Stimulated activated memory B cell treated with anti-CD40 and anti-IgM and Interleukin-4, amounts not matched to agents 10 μg/mL and 1 μg/mL and 100 μg/mL, for 72 hours (primary cell): ENCODE results near the gene FAM210B.
A peak's percentile ranks its signal among the peaks of the same experiment; 100 is the strongest.
"Not testable (repeated sequence)": the region's sequence is repeated elsewhere in the genome, so short reads cannot be mapped to it uniquely, and the experiment has no call there.

ENCODE experiments used
- ATAC-seq: fragments of 150-1000 bp; cut with Tn5 transposase; 2 replicates; pipeline ENCODE4 v1.10.0; 2021
- H3K27ac Mint-ChIP-seq: one replicate; pipeline ENCODE4 v1.8.0; 2022; ENCODE audit warnings: mild to moderate bottlenecking, mixed read lengths
- H3K27me3 Mint-ChIP-seq: one replicate; pipeline ENCODE4 v1.8.0; 2022; ENCODE audit warnings: mixed read lengths
- H3K36me3 Mint-ChIP-seq: one replicate; pipeline ENCODE4 v1.8.0; 2022; ENCODE audit warnings: mixed read lengths
- H3K4me1 Mint-ChIP-seq: one replicate; pipeline ENCODE4 v1.8.0; 2022; ENCODE audit warnings: mixed read lengths
- H3K4me3 Mint-ChIP-seq: one replicate; pipeline ENCODE4 v1.8.0; 2022; ENCODE audit warnings: mild to moderate bottlenecking, moderate library complexity, mixed read lengths
- H3K9me3 Mint-ChIP-seq: one replicate; pipeline ENCODE4 v1.8.0; 2022; ENCODE audit warnings: mixed read lengths

FAM210B gene

DNA sequence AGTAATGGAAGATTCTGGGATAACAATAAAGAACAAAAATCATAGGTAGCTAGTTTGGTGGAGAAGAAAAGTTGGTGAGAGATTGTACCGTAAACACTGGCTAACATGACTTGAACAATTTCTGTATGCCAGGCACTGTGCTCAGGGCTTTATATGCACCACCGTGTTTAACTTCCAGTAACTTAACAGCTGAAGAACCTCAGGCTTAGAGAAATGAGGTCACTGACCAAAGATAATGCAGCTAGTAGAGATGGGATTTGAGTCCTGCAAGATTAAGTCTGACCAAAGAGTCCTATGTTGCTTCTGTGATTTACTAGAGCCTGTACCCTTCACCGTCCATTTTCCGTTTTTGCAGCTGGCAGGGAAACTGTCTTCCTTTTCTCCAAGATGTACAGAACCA is 36.4 kb downstream of the FAM210B start:
- Mint-ChIP-seq H3K4me3 (no peak overlapping the region), H3K36me3 (peaks cover 42% of the 10 kb centered on the region), H3K4me1 (peaks cover 12% of the 10 kb centered on the region), H3K27ac (no peak overlapping the region), H3K27me3 (no peaks in the 10 kb centered on the region), H3K9me3 (no peaks in the 10 kb centered on the region)
- ATAC-seq, result no peak

DNA sequence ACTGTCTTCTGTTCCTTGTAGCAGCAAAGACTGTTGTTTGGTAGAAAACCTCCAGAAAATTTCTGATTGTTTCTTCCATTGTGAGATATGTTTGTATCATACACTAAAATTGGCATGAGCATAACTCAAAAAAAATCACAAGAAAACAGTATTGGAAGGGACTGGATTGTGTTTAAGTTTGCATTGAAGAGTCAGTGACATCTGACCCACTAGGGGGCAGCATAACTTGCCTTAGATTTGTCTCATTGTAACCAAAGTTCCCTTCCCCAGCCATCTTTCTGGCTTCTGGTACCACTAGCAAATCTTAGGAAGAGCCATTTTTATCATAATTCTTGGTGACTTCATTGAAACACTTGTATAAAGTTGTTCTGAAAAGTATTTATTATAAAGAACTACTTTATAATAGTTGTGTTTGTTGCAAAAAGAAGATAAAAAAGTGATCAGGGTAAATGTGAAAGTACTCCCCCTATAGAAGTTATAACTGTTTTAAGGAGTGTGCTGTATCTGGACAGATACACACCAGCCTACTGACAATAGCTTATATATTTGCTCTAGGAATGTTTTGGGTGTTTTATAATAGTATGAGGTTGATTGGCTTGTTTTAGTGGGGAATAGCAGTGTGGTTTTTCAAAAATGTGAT is 41.3 kb downstream of the FAM210B start:
- Mint-ChIP-seq H3K27ac (no peak overlapping the region), H3K36me3 (peaks cover 64% of the 10 kb centered on the region), H3K9me3 (no peaks in the 10 kb centered on the region), H3K27me3 (no peaks in the 10 kb centered on the region), H3K4me1 (peaks cover 5% of the 10 kb centered on the region), H3K4me3 (no peak overlapping the region)
- ATAC-seq, result no peak

- no peak for ATAC-seq
- H3K4me1 Mint-ChIP-seq, result peaks cover 17% of the 10 kb centered on the region
- H3K36me3 Mint-ChIP-seq, result peaks cover 68% of the 10 kb centered on the region
- no peaks in the 10 kb centered on the region for H3K27me3 Mint-ChIP-seq
- H3K27ac Mint-ChIP-seq, result no peak overlapping the region
- H3K9me3 Mint-ChIP-seq, result no peaks in the 10 kb centered on the region
- H3K4me3 Mint-ChIP-seq, result no peak overlapping the region
Measured at GRCh38 chr20:56403465-56403864, 44.7 kb downstream of the FAM210B start.

DNA sequence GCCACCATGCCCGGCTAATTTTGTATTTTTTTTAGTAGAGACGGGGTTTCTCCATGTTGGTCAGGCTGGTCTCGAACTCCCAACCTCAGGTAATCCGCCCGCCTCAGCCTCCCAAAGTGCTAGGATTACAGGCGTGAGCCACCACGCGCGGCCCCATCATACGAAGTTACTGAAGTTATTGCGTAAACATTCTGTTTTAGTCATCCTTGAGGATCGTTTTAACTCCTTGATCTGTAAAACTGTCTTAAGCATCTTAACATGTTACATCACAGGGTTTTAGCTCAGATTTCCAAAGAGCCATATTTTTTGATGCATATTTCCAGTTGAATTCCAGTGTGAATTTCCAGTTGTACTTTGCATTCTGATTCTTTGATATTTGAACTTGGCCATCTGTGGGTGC is 46.6 kb downstream of the FAM210B start:
- not testable (repeated sequence) for H3K27me3 Mint-ChIP-seq, H3K9me3 Mint-ChIP-seq, ATAC-seq, H3K4me3 Mint-ChIP-seq, H3K27ac Mint-ChIP-seq
- H3K36me3 Mint-ChIP-seq, result peaks cover 67% of the 10 kb centered on the region
- H3K4me1 Mint-ChIP-seq, result peaks cover 12% of the 10 kb centered on the region

- no peaks in the 10 kb centered on the region for H3K9me3 Mint-ChIP-seq
- H3K36me3 Mint-ChIP-seq, result peaks cover 63% of the 10 kb centered on the region
- H3K4me1 Mint-ChIP-seq, result peaks cover 19% of the 10 kb centered on the region
- no peak overlapping the region for H3K4me3 Mint-ChIP-seq
- no peak for ATAC-seq
- H3K27ac Mint-ChIP-seq, result no peak overlapping the region
- H3K27me3 Mint-ChIP-seq, result no peaks in the 10 kb centered on the region
Measured at GRCh38 chr20:56406910-56407309, 48.1 kb downstream of the FAM210B start.

- Mint-ChIP-seq H3K27ac (no peak overlapping the region), H3K36me3 (peaks cover 58% of the 10 kb centered on the region), H3K4me3 (no peak overlapping the region), H3K4me1 (peaks cover 26% of the 10 kb centered on the region), H3K9me3 (no peaks in the 10 kb centered on the region), H3K27me3 (no peaks in the 10 kb centered on the region)
- no peak for ATAC-seq
Measured at GRCh38 chr20:56409521-56409920, 50.7 kb downstream of the FAM210B start.

- peaks cover 57% of the 10 kb centered on the region for H3K36me3 Mint-ChIP-seq
- H3K27ac Mint-ChIP-seq, result no peak overlapping the region
- H3K4me3 Mint-ChIP-seq, result no peak overlapping the region
- H3K27me3 Mint-ChIP-seq, result no peaks in the 10 kb centered on the region
- ATAC-seq, result no peak
- H3K4me1 Mint-ChIP-seq, result peaks cover 26% of the 10 kb centered on the region
- H3K9me3 Mint-ChIP-seq, result no peaks in the 10 kb centered on the region
Measured at GRCh38 chr20:56409956-56410355, 51.2 kb downstream of the FAM210B start.

DNA sequence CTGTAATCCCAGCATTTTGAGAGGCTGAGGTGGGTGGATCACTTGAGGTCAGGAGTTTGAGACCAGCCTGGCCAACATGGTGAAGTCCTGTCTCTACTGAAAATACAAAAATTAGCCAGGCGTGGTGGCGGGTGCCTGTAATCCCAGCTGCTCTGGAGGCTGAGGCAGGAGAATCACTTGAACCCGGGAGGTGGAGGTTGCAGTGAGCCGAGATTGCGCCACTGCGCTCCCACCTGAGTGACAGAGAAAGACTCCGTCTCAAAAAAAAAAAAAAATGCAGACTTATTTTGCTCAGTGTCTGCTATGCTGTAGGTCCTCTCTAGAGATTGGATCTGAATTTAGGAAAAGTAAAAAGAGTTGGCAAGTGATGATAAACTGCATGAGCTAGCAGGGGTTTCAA is 52.5 kb downstream of the FAM210B start:
- not testable (repeated sequence) for H3K27me3 Mint-ChIP-seq
- H3K4me1 Mint-ChIP-seq, result peaks cover 18% of the 10 kb centered on the region

GRCh38 chr20:56411759-56412472 is 53.1 kb downstream of the FAM210B start, which contains the start of gene CASS4:
TSS of gene CASS4 (plus strand) at chr20:56412260. CDS start at chr20:56412459, 199 bp downstream.
- Mint-ChIP-seq H3K9me3 (no peaks in the 10 kb centered on the region), H3K27me3 (no peaks in the 10 kb centered on the region), H3K4me3 (peak within 1 kb of the TSS; percentile 27), H3K36me3 (peaks cover 39% of the 10 kb centered on the region), H3K27ac (peak within 1 kb of the TSS; percentile 66), H3K4me1 (peaks cover 14% of the 10 kb centered on the region)
- peak; percentile 83 for ATAC-seq

More for the DNA sequence above, 52.5 kb downstream of the FAM210B start:
- H3K4me3 Mint-ChIP-seq, result peak overlapping the region; percentile 27
- H3K36me3 Mint-ChIP-seq, result peaks cover 45% of the 10 kb centered on the region
- peak overlapping the region; percentile 66 for H3K27ac Mint-ChIP-seq
- not testable (repeated sequence) for ATAC-seq, H3K9me3 Mint-ChIP-seq

GRCh38 chr20:56412473-56412790 is 53.7 kb downstream of the FAM210B start:
- ATAC-seq, result no peak
- Mint-ChIP-seq H3K4me1 (peaks cover 14% of the 10 kb centered on the region), H3K27ac (peak overlapping the region; percentile 66), H3K9me3 (no peaks in the 10 kb centered on the region), H3K36me3 (peaks cover 39% of the 10 kb centered on the region), H3K27me3 (no peaks in the 10 kb centered on the region), H3K4me3 (peak overlapping the region; percentile 27)

- Mint-ChIP-seq H3K27ac (peak overlapping the region; percentile 66), H3K9me3 (no peaks in the 10 kb centered on the region), H3K27me3 (no peaks in the 10 kb centered on the region), H3K36me3 (peaks cover 39% of the 10 kb centered on the region), H3K4me1 (peaks cover 14% of the 10 kb centered on the region), H3K4me3 (no peak overlapping the region)
- ATAC-seq, result no peak
Measured at GRCh38 chr20:56412949-56413348, 54.2 kb downstream of the FAM210B start.

DNA sequence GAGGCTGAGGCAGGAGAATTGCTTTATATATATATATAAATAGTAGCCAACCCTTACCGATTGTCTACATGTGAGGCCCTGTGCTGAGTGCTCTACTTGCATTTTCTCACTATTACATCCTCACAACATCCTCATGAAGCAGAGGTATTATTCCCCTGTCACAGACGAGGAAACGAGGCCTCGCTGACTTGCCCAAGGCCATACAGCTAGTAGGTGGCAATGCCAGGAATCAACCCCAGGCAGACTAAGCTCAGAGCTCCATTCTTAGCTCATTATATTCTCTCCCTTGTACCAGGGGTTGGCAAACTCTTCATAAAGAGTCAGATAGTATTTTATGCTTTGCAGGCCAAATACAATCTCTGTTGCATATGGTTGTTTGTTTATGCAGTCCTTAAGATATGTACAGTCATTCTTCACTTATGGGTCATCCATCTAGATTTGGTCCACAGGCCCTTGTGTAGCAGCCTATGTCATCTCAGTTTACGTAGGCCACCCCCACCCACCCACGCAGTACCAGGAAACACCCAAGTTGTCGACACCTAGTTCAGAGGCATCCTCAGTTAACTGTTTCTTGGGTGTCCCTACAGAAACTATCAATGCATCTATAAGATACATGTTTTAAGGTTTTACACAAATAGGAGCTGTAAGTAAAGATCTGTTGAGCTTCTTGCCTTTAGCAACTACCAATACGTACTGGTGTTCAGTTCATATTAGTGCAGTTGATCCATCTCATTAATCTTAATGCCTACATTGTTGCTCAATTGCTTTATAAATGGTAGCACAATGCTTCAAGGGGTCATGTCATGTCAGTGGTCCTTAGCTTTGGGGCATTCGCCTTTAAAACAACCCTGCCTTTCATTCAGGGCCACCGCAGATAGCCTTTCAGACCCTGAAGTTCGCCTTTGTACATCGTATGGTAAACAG is 56.3 kb downstream of the FAM210B start:
- ATAC-seq, result no peak
- peaks cover 36% of the 10 kb centered on the region for H3K36me3 Mint-ChIP-seq
- no peak overlapping the region for H3K27ac Mint-ChIP-seq
- peaks cover 20% of the 10 kb centered on the region for H3K4me1 Mint-ChIP-seq
- no peaks in the 10 kb centered on the region for H3K27me3 Mint-ChIP-seq
- H3K9me3 Mint-ChIP-seq, result no peaks in the 10 kb centered on the region
- no peak overlapping the region for H3K4me3 Mint-ChIP-seq

- H3K9me3 Mint-ChIP-seq, result no peaks in the 10 kb centered on the region
- no peak overlapping the region for H3K4me3 Mint-ChIP-seq
- ATAC-seq, result no peak
- H3K27ac Mint-ChIP-seq, result no peak overlapping the region
- H3K27me3 Mint-ChIP-seq, result no peaks in the 10 kb centered on the region
- peaks cover 31% of the 10 kb centered on the region for H3K36me3 Mint-ChIP-seq
- peaks cover 7% of the 10 kb centered on the region for H3K4me1 Mint-ChIP-seq
Measured at GRCh38 chr20:56417402-56417801, 58.6 kb downstream of the FAM210B start.

- no peak for ATAC-seq
Measured at GRCh38 chr20:56417911-56418310, 59.1 kb downstream of the FAM210B start.

More at GRCh38 chr20:56417911-56418310, 59.1 kb downstream of the FAM210B start:
- Mint-ChIP-seq H3K27ac (no peak overlapping the region), H3K36me3 (peaks cover 26% of the 10 kb centered on the region), H3K4me1 (peaks cover 6% of the 10 kb centered on the region), H3K9me3 (no peaks in the 10 kb centered on the region), H3K4me3 (no peak overlapping the region), H3K27me3 (no peaks in the 10 kb centered on the region)
